K562 (cell line): Measurements from ENCODE around the gene CD68. TPM values are rescaled to one million over a fixed set of nuclear protein-coding genes. Genes with fewer than 3 reads are reported as not detected.

Experiments
- DDX20 ChIP-seq: fragments of 450-650 bp; IDR thresholded peaks from 2 replicates; pipeline ENCODE4 v1.6.1; 2016; ENCODE audit warnings: missing genetic modification characterization, low read depth, mild to moderate bottlenecking, missing compliant biosample characterization, moderate library complexity
- EP400 ChIP-seq: fragments of 450-650 bp; IDR thresholded peaks from 2 replicates; pipeline ENCODE4 v1.6.1; 2017; ENCODE audit warnings: antibody characterized with exemption, mild to moderate bottlenecking, moderate library complexity
- HNRNPH1 ChIP-seq: fragments of 200-400 bp; formaldehyde crosslinking; optimal IDR thresholded peaks from 2 replicates; pipeline ENCODE3; 2017; ENCODE audit warnings: low read depth, mild to moderate bottlenecking, low read length, moderate library complexity
- HNRNPL ChIP-seq: fragments of 200-400 bp; formaldehyde crosslinking; IDR thresholded peaks from 2 replicates; pipeline ENCODE4 v1.6.1; 2017; ENCODE audit warnings: low read depth, mild to moderate bottlenecking, low read length
- NR2C2 ChIP-seq, 2 experiments: fragments of 200-800 bp in 1 of 2; sonication (Bioruptor generic) in 1 of 2; sonication (generic) in 1 of 2; formaldehyde crosslinking in 1 of 2; IDR thresholded peaks; 2 replicates each; pipeline versions ENCODE4 v1.6.1 to v1.8.0; 2016 to 2022; ENCODE audit warnings: mild to moderate bottlenecking in 1 of 2, missing compliant biosample characterization in 1 of 2, missing genetic modification characterization in 1 of 2, missing genetic modification reagents in 1 of 2
- POLR2A ChIP-seq: fragments of 450-650 bp; conservative IDR thresholded peaks from 2 replicates; pipeline ENCODE4 v1.6.1; 2016
- POLR2H ChIP-seq: IDR thresholded peaks from 2 replicates; pipeline ENCODE4 v1.6.1; 2016; ENCODE audit warnings: missing genetic modification characterization, low read depth, mild to moderate bottlenecking, control low read depth, missing compliant biosample characterization, moderate library complexity
- SIN3A ChIP-seq, 2 experiments: fragments of 150-350 bp in 1 of 2; IDR thresholded peaks; 2 replicates each; pipeline ENCODE4 v1.6.1; 2011 to 2016; ENCODE audit warnings: borderline replicate concordance in 2 of 2, low read depth in 2 of 2, low read length in 2 of 2, mild to moderate bottlenecking in 2 of 2, moderate library complexity in 2 of 2; ENCODE audit not compliant: control insufficient read depth in 1 of 2
- ZFPM2 ChIP-seq: fragments of 250-450 bp; sonication (Bioruptor Pico); IDR thresholded peaks from 2 replicates; pipeline ENCODE4 v1.5.1; 2022; ENCODE audit warnings: mild to moderate bottlenecking
- ZNF518B ChIP-seq: fragments of 250-450 bp; sonication (Bioruptor Pico); IDR thresholded peaks from 2 replicates; pipeline ENCODE4 v1.5.0; 2021; ENCODE audit warnings: mild to moderate bottlenecking, moderate library complexity
- ZNF586 ChIP-seq: fragments of 450-650 bp; formaldehyde crosslinking; conservative IDR thresholded peaks from 2 replicates; pipeline ENCODE4 v1.4.0; 2020; ENCODE audit warnings: mild to moderate bottlenecking, moderate library complexity
- polyA plus RNA-seq, 8 experiments: library from polyadenylated mRNA; depleted of rRNA in 4 of 8; stranded (reverse) in 5 of 8; unstranded in 3 of 8; fragments of >200 nt; fragmentation: Nextera tagmentation in 2 of 8; fragmentation: Illumina TruSeq in 1 of 8; extraction: Ambion mirVana in 2 of 8; extraction: Trizol in 1 of 8; gene quantifications; 2 replicates each; pipeline versions ENCODE4 v1.2.1 to v1.2.3, GENCODE V29; 2011 to 2014; ENCODE audit warnings: inconsistent platforms in 1 of 8, missing spikeins in 1 of 8
- total RNA-seq, 7 experiments: library from RNA; depleted of rRNA in 6 of 7; stranded (reverse); fragments of >200 nt in 6 of 7; fragmentation: Illumina TruSeq in 2 of 7; extraction: Trizol in 2 of 7; gene quantifications; 2 replicates each; pipeline versions ENCODE4 v1.2.1 to v1.2.3, GENCODE V29; 2011 to 2021; ENCODE audit warnings: low replicate concordance in 1 of 7
- TF ChIP-seq, protein P1 (sequence below): sonication (generic); formaldehyde crosslinking; IDR thresholded peaks from 2 replicates; pipeline ENCODE4 v1.9.0; 2022; ENCODE audit warnings: mild to moderate bottlenecking, missing genetic modification reagents
- TF ChIP-seq, protein P2 (sequence below): IDR thresholded peaks from 3 replicates; pipeline ENCODE4 v1.6.1; 2011; ENCODE audit warnings: borderline replicate concordance, mild to moderate bottlenecking, moderate library complexity; ENCODE audit not compliant: insufficient read length; ENCODE audit errors: extremely low read depth
- TF ChIP-seq, protein P3 (sequence below): sonication (generic); formaldehyde crosslinking; IDR thresholded peaks from 2 replicates; pipeline ENCODE4 v1.8.0; 2022; ENCODE audit warnings: mild to moderate bottlenecking, missing genetic modification reagents
- TF ChIP-seq, protein P4 (sequence below), 3 experiments: fragments of 200-800 bp in 1 of 3; sonication (Bioruptor generic) in 1 of 3; sonication (generic) in 1 of 3; formaldehyde crosslinking in 1 of 3; IDR thresholded peaks; 2 replicates each; pipeline versions ENCODE4 v1.6.1 to v1.8.0; 2016 to 2022; ENCODE audit warnings: mild to moderate bottlenecking in 2 of 3, missing compliant biosample characterization in 2 of 3, missing genetic modification characterization in 2 of 3, missing genetic modification reagents in 1 of 3

The CD68 gene
- total and polyA plus RNA-seq, 9 of the 15 experiments (the other 6 are each of a cell fraction or from before 2014, with no cell fraction given), result 28.2 to 89.8 (median 37.7) TPM

DNA sequence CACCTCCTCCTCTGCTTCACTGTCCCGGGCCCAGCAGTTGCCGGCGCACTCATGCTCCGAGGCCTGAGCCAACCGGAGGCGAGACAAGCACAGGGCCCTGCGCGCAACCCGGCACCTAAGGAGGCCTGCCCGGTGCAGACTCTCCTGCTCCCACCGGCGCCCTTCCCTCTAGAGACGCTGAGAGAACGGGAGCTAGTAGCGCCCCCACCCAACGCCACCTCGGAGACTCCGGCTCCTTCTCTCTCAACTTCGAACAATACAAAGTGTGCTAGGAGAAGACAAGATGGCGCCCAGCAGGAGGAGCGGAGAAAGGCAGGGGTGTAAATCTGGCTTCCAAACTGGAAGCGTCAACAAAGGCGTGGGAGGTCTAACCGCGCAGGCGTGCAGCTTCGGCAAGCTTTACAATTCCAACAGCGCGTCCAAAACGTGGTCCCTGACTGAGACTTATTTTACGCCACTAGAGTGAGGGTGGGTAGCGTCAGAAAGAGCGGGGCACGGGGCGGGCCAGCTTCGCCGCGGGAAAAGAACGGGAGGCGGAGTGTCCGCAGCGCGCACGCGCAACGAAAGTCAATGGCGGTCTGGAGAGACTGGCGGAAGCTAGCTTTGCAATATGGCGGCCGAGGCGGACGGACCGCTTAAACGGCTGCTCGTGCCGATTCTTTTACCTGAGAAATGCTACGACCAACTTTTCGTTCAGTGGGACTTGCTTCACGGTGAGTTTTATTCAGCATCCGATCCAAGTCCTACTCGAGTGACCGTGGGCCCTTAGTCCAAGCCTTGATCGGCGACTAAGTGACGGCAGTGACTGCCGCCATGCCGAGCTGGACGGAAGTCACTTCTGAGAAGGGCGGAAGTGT, 4.0 kb downstream of the CD68 start, which contains the start of gene MPDU1 (continued):
- peak; percentile 93 for TF ChIP-seq POLR2A
- peak; percentile 75 for TF ChIP-seq NR2C2 (CRISPR knock-in tag; IDR thresholded peaks at IDR 0.05)
- TF ChIP-seq NR2C2 (tag; IDR thresholded peaks at IDR 0.05), result peak; percentile 66
- TF ChIP-seq, protein P1, sequence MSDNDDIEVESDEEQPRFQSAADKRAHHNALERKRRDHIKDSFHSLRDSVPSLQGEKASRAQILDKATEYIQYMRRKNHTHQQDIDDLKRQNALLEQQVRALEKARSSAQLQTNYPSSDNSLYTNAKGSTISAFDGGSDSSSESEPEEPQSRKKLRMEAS (CRISPR knock-in tag), result peak; percentile 99
- TF ChIP-seq HNRNPL, result no peak
- no peak for TF ChIP-seq ZNF518B (CRISPR knock-in tag)
- TF ChIP-seq SIN3A (IDR thresholded peaks at IDR 0.05; ENCODE audit: borderline replicate concordance in 2 of 2, control insufficient read depth in 1 of 2, low read depth in 2 of 2, low read length in 2 of 2), result 0 out of 4 replicates have a peak, but pooled peaks of 1 of the 2 experiments have one; percentile 58
- TF ChIP-seq HNRNPH1, result no peak
- TF ChIP-seq ZFPM2 (CRISPR knock-in tag), result no peak
- peak; percentile 95 for TF ChIP-seq POLR2H (tag)
- TF ChIP-seq, protein P2, sequence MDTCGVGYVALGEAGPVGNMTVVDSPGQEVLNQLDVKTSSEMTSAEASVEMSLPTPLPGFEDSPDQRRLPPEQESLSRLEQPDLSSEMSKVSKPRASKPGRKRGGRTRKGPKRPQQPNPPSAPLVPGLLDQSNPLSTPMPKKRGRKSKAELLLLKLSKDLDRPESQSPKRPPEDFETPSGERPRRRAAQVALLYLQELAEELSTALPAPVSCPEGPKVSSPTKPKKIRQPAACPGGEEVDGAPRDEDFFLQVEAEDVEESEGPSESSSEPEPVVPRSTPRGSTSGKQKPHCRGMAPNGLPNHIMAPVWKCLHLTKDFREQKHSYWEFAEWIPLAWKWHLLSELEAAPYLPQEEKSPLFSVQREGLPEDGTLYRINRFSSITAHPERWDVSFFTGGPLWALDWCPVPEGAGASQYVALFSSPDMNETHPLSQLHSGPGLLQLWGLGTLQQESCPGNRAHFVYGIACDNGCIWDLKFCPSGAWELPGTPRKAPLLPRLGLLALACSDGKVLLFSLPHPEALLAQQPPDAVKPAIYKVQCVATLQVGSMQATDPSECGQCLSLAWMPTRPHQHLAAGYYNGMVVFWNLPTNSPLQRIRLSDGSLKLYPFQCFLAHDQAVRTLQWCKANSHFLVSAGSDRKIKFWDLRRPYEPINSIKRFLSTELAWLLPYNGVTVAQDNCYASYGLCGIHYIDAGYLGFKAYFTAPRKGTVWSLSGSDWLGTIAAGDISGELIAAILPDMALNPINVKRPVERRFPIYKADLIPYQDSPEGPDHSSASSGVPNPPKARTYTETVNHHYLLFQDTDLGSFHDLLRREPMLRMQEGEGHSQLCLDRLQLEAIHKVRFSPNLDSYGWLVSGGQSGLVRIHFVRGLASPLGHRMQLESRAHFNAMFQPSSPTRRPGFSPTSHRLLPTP, result no peak
- TF ChIP-seq, protein P3, sequence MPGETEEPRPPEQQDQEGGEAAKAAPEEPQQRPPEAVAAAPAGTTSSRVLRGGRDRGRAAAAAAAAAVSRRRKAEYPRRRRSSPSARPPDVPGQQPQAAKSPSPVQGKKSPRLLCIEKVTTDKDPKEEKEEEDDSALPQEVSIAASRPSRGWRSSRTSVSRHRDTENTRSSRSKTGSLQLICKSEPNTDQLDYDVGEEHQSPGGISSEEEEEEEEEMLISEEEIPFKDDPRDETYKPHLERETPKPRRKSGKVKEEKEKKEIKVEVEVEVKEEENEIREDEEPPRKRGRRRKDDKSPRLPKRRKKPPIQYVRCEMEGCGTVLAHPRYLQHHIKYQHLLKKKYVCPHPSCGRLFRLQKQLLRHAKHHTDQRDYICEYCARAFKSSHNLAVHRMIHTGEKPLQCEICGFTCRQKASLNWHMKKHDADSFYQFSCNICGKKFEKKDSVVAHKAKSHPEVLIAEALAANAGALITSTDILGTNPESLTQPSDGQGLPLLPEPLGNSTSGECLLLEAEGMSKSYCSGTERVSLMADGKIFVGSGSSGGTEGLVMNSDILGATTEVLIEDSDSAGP (CRISPR knock-in tag), result no peak
- no peak for TF ChIP-seq DDX20 (tag)
- TF ChIP-seq ZNF586 (CRISPR knock-in tag), result no peak
- TF ChIP-seq, protein P4, sequence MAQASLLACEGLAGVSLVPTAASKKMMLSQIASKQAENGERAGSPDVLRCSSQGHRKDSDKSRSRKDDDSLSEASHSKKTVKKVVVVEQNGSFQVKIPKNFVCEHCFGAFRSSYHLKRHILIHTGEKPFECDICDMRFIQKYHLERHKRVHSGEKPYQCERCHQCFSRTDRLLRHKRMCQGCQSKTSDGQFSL (CRISPR knock-in tag; IDR thresholded peaks at IDR 0.05), result 0 out of 2 replicates have a peak, but pooled peaks have one; percentile 5
- TF ChIP-seq, protein P4 (tag; IDR thresholded peaks at IDR 0.05), result no peak
- peak; percentile 97 for TF ChIP-seq EP400
